Measurements from ENCODE around the gene GRK5. TPM values are rescaled to one million over a fixed set of nuclear protein-coding genes. Genes with fewer than 3 reads are reported as not detected.

The GRK5 gene
- total RNA-seq, 2 donors from 2014 or later, result 4.8 to 10.6 TPM

DNA sequence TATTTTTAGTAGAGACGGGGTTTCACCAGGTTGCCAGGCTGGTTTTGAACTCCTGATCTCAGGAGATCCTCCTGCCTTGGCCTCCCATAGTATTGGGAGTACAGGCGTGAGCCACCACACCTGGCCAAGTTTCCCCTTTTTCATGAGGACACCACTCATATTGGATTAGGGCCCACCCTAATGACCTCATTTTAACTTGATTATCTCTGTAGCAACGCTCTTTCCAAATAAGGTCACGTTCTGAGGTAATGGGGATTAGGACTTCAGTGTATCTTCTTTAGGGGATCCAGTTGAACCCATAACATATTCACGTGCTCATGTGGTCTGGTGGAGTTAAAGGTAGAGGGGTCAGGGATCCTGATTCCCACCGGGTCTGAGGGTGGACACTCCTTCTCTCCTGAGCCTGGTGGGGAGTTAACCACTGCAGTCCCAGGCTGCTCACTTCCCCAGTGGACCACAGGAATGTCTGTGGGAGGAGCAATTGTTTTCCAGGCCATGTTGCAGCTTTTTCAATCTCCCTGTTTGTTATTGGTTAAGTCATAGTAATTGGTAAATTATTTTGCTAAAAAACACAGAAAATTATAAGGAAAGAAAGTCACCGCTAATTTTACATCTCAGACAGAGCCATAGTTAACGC lies 130.5 kb downstream of the GRK5 start:
- no peaks in the 10 kb centered on the region for H3K9me3 ChIP-seq
- H3K4me1 ChIP-seq (replicated peaks), result peaks cover 2% of the 10 kb centered on the region
- H3K27me3 ChIP-seq (replicated peaks; ENCODE audit: insufficient read depth), result no peaks in the 10 kb centered on the region
- no peak for DNase-seq (ENCODE audit: low spot score)
- H3K27ac ChIP-seq, result no peak overlapping the region
- 91% methylated on average over 8 of the region's 8 CpGs for WGBS
- intact Hi-C loops (cut with DNase I), result no loop called here
- H3K36me3 ChIP-seq, result no peaks in the 10 kb centered on the region
- TF ChIP-seq, protein P1, sequence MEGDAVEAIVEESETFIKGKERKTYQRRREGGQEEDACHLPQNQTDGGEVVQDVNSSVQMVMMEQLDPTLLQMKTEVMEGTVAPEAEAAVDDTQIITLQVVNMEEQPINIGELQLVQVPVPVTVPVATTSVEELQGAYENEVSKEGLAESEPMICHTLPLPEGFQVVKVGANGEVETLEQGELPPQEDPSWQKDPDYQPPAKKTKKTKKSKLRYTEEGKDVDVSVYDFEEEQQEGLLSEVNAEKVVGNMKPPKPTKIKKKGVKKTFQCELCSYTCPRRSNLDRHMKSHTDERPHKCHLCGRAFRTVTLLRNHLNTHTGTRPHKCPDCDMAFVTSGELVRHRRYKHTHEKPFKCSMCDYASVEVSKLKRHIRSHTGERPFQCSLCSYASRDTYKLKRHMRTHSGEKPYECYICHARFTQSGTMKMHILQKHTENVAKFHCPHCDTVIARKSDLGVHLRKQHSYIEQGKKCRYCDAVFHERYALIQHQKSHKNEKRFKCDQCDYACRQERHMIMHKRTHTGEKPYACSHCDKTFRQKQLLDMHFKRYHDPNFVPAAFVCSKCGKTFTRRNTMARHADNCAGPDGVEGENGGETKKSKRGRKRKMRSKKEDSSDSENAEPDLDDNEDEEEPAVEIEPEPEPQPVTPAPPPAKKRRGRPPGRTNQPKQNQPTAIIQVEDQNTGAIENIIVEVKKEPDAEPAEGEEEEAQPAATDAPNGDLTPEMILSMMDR (IDR thresholded peaks at IDR 0.05), result no peak
- no peak for TF ChIP-seq POLR2AphosphoS5 (IDR thresholded peaks at IDR 0.05)
- no peak for TF ChIP-seq POLR2A (IDR thresholded peaks at IDR 0.05)
- H3K4me3 ChIP-seq, result no peak overlapping the region

DNA sequence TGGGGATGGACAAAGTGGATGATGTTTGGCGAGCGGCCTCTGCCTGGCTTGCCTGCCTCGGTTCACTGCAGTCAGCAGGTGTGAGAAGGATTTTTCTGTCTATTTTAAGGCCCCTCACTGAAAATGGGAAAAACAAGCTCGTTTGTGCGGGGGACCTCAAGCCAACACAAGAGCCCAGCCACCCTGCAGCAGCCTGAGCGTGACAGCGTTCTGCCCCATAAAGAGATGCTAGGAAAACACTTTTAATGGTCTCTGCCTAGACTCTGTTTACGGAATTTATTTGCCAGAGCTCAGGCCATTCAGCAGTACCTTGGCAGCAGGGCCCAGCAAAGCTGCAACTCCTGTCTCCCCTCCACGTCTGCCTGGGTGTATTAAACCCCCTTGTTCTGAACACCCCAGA lies 131.7 kb downstream of the GRK5 start:
- peaks cover 2% of the 10 kb centered on the region for H3K4me1 ChIP-seq (replicated peaks)

DNA sequence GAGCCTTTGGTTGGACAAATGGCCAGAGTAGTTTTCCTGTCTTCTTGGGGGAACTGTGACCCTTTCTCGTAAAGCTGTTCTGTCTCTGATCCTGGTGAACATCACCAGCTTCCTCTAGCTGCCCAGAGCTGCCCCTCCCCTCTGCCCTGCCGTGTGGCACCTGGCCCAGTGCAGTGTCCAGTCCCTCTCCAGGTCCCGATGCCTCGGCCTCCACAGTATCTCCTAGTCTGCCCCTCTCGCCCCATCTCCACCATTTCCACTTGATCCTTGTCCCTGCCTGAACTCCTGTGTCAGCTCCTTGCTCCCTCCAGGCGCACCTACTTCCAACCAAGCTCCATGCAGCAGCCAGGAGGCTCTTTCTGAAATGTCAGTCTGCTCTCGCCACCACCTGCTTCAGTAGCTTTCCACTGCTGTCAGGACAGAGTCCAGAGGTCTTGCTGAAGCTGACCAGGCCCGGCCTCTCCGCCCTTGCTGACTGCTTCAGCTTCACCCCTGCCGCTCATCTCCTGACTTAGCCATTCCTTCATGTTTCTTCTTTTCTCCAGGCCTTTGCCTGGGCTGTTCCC lies 133.6 kb downstream of the GRK5 start:
- Histone ChIP-seq H3K9me3 (no peaks in the 10 kb centered on the region), H3K4me3 (no peak overlapping the region), H3K27ac (no peak overlapping the region), H3K4me1 (replicated peaks) (peaks cover 2% of the 10 kb centered on the region), H3K36me3 (no peaks in the 10 kb centered on the region), H3K27me3 (replicated peaks; ENCODE audit: insufficient read depth) (no peaks in the 10 kb centered on the region)
- TF ChIP-seq POLR2A (IDR thresholded peaks at IDR 0.05) (no peak), POLR2AphosphoS5 (IDR thresholded peaks at IDR 0.05) (no peak)
- TF ChIP-seq, protein P1 (IDR thresholded peaks at IDR 0.05), result no peak
- intact Hi-C loops (cut with DNase I), result no loop called here
- no peak for DNase-seq (ENCODE audit: low spot score)
- 93% methylated on average over 10 of the region's 10 CpGs for WGBS

More for the DNA sequence above, 131.7 kb downstream of the GRK5 start:
- no peaks in the 10 kb centered on the region for H3K27me3 ChIP-seq (replicated peaks; ENCODE audit: insufficient read depth)
- TF ChIP-seq POLR2A (IDR thresholded peaks at IDR 0.05), result no peak
- TF ChIP-seq POLR2AphosphoS5 (IDR thresholded peaks at IDR 0.05), result peak; percentile 63
- TF ChIP-seq, protein P1 (IDR thresholded peaks at IDR 0.05), result no peak
- no peaks in the 10 kb centered on the region for H3K36me3 ChIP-seq
- no peaks in the 10 kb centered on the region for H3K9me3 ChIP-seq
- intact Hi-C loops (cut with DNase I), result no loop called here
- H3K4me3 ChIP-seq, result no peak overlapping the region
- peak; percentile 50 for DNase-seq (ENCODE audit: low spot score)
- H3K27ac ChIP-seq, result peak overlapping the region in 1 of 2 donors; percentile 46
- WGBS, result 61% methylated on average over 9 of the region's 9 CpGs

DNA sequence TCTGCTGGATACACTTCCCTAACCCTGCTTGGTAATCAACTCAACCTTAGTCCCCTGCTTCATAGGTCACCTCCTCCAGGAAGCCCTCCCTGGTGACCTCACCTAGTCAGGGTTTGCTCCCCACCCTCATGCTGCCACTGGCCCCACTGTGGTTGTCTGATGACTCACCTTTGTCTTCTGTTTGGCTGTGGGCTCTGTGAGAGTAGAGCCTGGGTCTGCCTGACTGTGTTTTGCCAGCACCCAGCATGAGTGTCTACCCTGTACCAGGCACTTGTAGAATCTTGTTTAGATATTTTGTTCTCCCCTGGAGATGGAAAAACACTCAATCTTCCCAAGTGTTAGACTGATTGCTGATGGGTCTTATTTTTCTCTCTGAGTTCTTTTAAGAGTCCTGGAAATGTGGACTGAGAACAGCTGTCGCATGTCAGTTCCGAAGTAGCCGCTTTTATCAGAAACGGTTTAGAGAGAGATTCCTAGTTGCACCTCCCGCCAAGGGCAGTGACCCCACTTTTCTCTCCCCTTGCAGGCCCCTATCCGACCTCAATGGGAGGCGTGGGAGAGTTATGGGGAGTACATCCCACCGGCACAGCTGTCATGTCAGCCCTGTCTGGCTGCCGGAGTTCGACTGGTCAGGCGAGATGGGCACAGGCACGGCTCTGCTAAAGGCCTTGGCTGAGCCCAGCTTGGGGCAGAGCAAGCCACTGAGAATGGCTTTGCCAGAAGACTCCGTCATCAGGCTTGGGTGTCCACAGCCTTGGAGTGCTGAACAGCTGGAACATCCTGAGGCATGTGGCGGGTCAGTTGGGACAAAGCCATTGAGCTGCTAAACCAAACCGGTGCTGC lies 134.3 kb downstream of the GRK5 start:
- WGBS, result 53% methylated on average over 15 of the region's 15 CpGs
- H3K27ac ChIP-seq, result no peak overlapping the region
- no peaks in the 10 kb centered on the region for H3K36me3 ChIP-seq
- TF ChIP-seq POLR2A (IDR thresholded peaks at IDR 0.05) (no peak), POLR2AphosphoS5 (IDR thresholded peaks at IDR 0.05) (no peak)
- TF ChIP-seq, protein P1 (IDR thresholded peaks at IDR 0.05), result no peak
- intact Hi-C loops (cut with DNase I), result no loop called here
- no peaks in the 10 kb centered on the region for H3K27me3 ChIP-seq (replicated peaks; ENCODE audit: insufficient read depth)
- H3K9me3 ChIP-seq, result no peaks in the 10 kb centered on the region
- no peak overlapping the region for H3K4me3 ChIP-seq
- no peak for DNase-seq (ENCODE audit: low spot score)
- peaks cover 2% of the 10 kb centered on the region for H3K4me1 ChIP-seq (replicated peaks)

Measured in prostate gland (tissue), 2 donors.